ENCODE measurements around the gene STAMBP. TPM values are rescaled to one million over a fixed set of nuclear protein-coding genes. Genes with fewer than 3 reads are reported as not detected.
A peak's percentile ranks its signal among the peaks of the same experiment; 100 is the strongest.

The STAMBP gene
- polyA plus RNA-seq, 3 donors from 2014 or later: 46.8 to 56.4 (median 48.6) TPM

DNA sequence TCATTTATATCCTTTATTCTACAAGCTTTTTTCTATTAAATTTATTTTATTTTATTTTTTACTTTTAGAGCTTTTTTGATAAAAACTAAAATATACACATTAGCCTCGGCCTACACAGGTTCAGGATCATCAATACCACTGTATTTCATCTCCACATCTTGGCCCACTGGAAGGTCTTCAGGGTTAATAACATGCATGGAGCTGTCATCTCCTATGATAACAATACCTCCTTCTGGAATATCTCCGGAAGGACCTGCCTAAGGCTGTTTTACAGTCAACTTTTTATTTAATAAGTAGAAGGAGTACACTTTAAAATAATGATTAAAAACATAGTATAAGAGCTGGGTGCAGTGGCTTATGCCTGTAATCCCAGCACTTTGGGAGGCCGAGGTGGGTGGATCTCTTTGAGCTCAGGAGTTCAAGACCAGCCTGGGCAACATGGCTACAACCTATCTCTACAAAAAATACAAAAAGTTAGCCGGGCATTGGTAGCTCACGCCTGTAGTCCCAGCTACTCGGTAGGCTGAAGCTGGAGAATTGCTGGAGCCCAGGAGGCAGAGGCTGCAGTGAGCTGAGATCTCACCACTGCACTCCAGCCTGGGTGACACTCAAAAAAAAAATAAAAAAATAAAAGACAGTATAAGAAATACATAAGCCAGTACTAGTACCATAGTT is 82.2 kb downstream of the STAMBP start:
- DNase-seq: no peak

DNA sequence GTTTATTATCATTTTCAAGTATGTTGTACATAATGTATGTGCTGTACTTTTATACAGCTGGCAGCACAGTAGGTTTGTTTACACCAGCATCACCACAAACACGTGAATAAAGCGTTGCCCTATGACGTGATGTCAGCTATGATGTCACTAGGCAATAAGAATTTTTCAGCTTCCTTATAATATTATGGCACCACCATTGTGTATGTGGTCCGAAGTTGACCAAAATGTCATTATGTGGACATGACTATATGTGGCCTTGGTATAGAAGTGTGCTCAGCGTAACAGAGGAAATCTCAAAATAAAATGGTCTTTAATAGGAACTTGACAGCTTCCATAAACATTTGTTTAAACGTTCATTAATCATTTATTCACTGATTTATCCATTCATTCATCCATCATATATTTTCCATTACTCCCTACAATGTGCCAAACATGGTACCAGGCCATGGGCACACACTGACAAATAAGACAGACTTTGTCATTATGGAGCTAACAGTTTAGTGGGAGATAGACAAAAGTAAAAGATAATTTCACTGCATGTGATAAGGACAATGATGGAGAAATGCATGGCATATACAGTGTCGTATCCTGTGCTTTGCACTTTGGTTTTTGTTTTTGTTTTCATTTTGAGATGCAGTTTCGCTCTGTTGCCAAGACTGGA is 82.9 kb downstream of the STAMBP start:
- Mint-ChIP-seq H3K9me3 (no peaks in the 10 kb centered on the region), H3K4me3 (no peak overlapping the region)

More for the DNA sequence above, 82.2 kb downstream of the STAMBP start:
- H3K4me1 Mint-ChIP-seq: no peaks in the 10 kb centered on the region
- H3K36me3 Mint-ChIP-seq: no peaks in the 10 kb centered on the region
- H3K27me3 Mint-ChIP-seq (ENCODE audit: low read depth in 3 of 3): peaks cover 0 to 5% (median 0%) of the 10 kb centered on the region in 3 donors
- H3K27ac Mint-ChIP-seq: no peak overlapping the region
- no peak overlapping the region for H3K4me3 Mint-ChIP-seq
- H3K9me3 Mint-ChIP-seq: no peaks in the 10 kb centered on the region

DNA sequence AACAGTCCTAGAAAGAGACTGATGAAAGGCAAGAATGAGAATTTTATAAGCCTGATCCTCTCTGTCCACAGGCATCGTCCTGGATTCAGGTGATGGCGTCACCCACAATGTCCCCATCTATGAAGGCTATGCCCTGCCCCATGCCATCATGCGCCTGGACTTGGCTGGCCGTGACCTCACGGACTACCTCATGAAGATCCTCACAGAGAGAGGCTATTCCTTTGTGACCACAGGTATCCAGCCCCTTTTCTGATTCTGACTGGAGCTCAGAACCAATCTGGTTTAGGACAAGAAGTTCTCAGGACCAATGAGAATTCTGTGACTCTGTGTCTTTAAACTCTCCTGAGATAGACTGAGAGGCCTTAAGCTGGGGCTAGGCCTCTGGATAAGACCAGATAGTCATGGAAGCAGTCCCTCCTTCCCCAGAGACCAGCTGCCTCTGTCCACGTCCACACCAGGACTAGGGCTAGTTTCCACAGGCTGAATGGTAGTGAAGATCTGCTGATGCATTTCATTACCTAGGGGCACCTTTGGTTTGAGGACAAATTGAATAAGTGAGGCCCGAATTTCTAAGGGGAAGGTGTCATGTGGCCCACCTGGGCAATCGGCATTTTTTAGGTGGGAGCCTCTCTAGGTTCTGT is 84.8 kb downstream of the STAMBP start:
- H3K4me3 Mint-ChIP-seq: no peak overlapping the region
- no peaks in the 10 kb centered on the region for H3K9me3 Mint-ChIP-seq
- H3K27ac Mint-ChIP-seq: no peak overlapping the region
- H3K36me3 Mint-ChIP-seq: no peaks in the 10 kb centered on the region
- H3K27me3 Mint-ChIP-seq (ENCODE audit: low read depth in 3 of 3): no peaks in the 10 kb centered on the region
- no peak for DNase-seq
- no peaks in the 10 kb centered on the region for H3K4me1 Mint-ChIP-seq

More for the DNA sequence above, 82.9 kb downstream of the STAMBP start:
- DNase-seq: no peak
- peaks cover 0 to 5% (median 0%) of the 10 kb centered on the region in 3 donors for H3K27me3 Mint-ChIP-seq (ENCODE audit: low read depth in 3 of 3)
- H3K27ac Mint-ChIP-seq: no peak overlapping the region
- no peaks in the 10 kb centered on the region for H3K36me3 Mint-ChIP-seq
- no peaks in the 10 kb centered on the region for H3K4me1 Mint-ChIP-seq

DNA sequence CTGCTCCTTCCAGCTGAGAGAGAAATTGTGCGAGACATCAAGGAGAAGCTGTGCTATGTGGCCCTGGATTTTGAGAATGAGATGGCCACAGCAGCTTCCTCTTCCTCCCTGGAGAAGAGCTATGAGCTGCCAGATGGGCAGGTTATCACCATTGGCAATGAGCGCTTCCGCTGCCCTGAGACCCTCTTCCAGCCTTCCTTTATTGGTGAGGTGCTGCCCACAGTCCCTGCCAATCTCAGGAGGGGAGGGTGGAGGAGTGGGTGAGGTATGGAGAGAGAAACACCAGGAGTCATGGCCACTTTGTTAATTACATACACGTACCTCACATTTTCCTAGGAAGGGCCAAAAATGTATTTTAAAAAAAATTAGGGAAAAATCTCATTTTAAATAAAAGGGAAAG is 85.9 kb downstream of the STAMBP start:
- Mint-ChIP-seq H3K9me3 (no peaks in the 10 kb centered on the region), H3K27me3 (ENCODE audit: low read depth in 3 of 3) (no peaks in the 10 kb centered on the region), H3K36me3 (no peaks in the 10 kb centered on the region), H3K27ac (no peak overlapping the region), H3K4me1 (no peaks in the 10 kb centered on the region), H3K4me3 (no peak overlapping the region)
- no peak for DNase-seq

DNA sequence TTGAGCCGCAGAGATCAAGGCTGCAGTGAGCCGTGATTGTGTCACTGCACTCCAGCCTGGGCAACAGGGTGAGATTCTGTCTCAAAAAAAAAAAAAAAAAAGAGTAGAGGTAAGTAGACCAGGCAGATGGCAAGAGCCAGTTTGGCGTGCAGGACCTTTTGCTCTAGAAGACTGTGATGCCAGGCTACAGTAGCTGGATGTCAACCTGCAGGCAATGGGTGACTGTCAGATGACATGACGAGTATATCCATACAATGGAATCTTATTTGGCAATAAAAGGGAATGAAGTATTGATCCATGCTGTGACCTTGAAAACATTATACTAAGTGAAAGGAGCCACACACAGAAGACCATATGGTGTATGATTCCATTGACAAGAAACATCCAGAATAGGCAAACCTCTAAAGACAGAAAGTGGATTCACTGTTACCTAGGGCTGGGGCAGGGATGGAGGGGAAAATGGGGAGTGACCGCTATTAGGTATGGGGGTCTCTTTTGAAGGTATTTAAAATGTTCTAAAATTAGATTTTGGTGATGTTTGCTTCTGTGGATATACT is 86.8 kb downstream of the STAMBP start:
- Mint-ChIP-seq H3K9me3 (no peaks in the 10 kb centered on the region), H3K36me3 (no peaks in the 10 kb centered on the region), H3K4me3 (no peak overlapping the region), H3K4me1 (no peaks in the 10 kb centered on the region), H3K27ac (no peak overlapping the region), H3K27me3 (ENCODE audit: low read depth in 3 of 3) (no peaks in the 10 kb centered on the region)
- no peak for DNase-seq

DNA sequence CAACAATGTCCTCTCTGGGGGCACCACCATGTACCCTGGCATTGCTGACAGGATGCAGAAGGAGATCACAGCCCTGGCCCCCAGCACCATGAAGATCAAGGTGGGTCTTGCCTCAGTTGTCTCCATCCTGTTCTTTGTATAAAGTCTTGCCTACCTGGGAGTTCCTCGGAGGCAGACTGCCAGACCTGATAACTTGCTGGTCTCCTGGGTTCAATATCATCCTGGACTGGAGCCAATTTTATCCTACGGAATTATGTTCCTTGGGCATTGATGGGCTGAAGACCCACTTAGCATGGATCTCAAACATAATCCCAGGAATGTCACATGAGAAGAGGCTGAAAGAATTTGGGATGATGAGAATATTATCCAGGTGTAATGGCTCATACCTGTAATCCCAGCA is 87.9 kb downstream of the STAMBP start:
- Mint-ChIP-seq H3K4me3 (no peak overlapping the region), H3K36me3 (no peaks in the 10 kb centered on the region), H3K27ac (no peak overlapping the region), H3K27me3 (ENCODE audit: low read depth in 3 of 3) (peaks cover 0 to 2% (median 0%) of the 10 kb centered on the region in 3 donors), H3K4me1 (no peaks in the 10 kb centered on the region), H3K9me3 (no peaks in the 10 kb centered on the region)
- DNase-seq: no peak

DNA sequence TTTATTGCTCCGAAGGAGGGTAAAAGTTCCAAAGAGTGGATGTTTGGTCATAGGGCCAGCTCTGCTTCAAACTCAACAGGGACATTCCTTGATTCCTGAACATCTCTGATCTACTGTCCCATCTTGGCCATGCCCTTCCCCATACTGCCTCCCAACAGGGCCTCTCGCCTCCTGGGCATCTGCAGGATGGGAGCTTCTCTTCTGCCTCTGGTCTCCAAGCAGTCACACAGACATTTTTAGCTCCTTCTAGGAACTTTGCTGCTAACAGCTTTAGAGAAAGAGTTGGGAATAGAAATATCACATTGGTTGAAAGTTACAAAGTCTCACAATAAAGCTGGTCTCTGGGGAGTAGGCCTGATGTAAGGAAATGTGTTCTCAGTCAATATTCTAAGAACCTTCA is 88.5 kb downstream of the STAMBP start:
- DNase-seq: no peak
- Mint-ChIP-seq H3K9me3 (no peaks in the 10 kb centered on the region), H3K36me3 (no peaks in the 10 kb centered on the region), H3K4me3 (no peak overlapping the region), H3K27me3 (ENCODE audit: low read depth in 3 of 3) (peaks cover 0 to 2% (median 0%) of the 10 kb centered on the region in 3 donors), H3K27ac (no peak overlapping the region), H3K4me1 (no peaks in the 10 kb centered on the region)

DNA sequence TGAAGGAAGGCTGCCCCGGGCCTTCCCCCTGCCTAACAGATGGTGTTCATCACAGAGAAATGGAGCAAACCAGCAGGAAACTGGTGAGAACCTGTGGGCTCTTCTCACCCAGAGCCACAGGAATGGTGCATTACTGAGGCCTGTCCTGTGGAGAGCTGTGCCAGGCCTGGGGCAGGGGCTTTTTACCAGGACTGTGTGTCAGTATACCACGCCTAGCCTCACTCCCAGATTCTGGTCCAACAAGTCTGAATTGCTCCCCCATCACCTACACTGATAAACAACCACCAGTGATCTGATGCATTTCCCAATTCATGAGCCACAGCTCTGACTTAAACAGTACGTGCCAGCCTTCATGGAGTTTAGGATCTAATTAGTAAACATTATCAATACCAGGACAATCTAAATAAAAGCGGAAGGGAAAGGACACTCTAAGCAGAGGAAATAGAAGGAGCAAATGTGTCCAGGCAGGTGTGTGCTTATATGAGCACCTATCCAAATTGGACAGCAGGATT is 89.0 kb downstream of the STAMBP start:
- H3K27me3 Mint-ChIP-seq (ENCODE audit: low read depth in 3 of 3): peaks cover 0 to 2% (median 0%) of the 10 kb centered on the region in 3 donors
- H3K4me1 Mint-ChIP-seq: no peaks in the 10 kb centered on the region
- H3K9me3 Mint-ChIP-seq: no peaks in the 10 kb centered on the region
- H3K27ac Mint-ChIP-seq: no peak overlapping the region
- no peaks in the 10 kb centered on the region for H3K36me3 Mint-ChIP-seq
- no peak for DNase-seq
- no peak overlapping the region for H3K4me3 Mint-ChIP-seq

DNA sequence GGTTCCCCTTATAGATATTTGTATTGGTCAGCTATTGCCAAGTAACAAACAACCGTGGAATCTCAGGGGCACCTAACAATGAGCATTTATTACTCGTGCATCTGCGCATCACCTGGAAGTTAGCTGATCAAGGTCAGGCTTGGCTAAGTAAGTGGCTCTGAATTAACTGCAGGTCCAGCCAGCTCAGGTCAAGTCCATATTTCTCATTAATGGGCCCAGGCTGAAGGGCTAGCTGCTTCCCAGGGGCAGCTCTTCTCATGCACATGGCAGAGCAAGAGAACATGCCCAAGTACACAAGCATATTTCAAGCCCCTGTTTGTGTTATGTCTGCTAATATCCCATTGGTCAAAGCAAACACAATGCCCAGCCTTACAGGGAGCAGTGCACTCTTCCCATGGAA is 90.1 kb downstream of the STAMBP start:
- Mint-ChIP-seq H3K4me1 (no peaks in the 10 kb centered on the region), H3K27ac (no peak overlapping the region)

DNA sequence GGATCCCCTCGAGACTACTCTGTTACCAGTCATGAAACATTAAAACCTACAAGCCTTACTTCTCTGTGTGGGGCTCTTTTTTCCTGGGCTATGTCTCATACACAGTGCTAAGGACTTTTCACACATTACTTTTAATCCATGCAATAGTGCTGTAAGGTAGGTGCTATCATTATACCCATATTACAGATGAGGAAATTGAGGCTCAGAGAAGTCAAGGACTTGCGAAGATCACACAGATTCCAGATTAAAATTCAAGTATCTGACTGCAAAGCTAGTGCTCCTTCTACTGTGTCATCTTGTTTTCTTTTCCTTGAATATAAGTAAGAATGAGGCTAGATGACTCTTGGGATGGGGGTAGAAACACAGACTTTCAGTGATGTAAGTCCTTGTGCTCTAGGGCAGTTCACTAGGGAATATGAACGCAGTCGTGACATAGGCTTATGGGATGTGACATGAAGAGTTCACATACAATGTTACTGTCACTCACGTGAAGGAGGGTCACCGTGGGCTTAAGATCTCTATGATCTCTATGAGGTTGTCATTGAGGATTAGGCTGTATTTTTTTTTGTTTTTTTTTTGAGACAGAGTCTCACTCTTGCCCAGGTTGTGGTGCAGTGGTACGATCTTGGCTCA is 91.0 kb downstream of the STAMBP start:
- Mint-ChIP-seq H3K9me3 (no peaks in the 10 kb centered on the region), H3K4me3 (no peak overlapping the region)

More for the DNA sequence above, 90.1 kb downstream of the STAMBP start:
- Mint-ChIP-seq H3K9me3 (no peaks in the 10 kb centered on the region), H3K27me3 (ENCODE audit: low read depth in 3 of 3) (peaks cover 0 to 2% (median 2%) of the 10 kb centered on the region in 3 donors), H3K36me3 (no peaks in the 10 kb centered on the region), H3K4me3 (no peak overlapping the region)
- DNase-seq: no peak

DNA sequence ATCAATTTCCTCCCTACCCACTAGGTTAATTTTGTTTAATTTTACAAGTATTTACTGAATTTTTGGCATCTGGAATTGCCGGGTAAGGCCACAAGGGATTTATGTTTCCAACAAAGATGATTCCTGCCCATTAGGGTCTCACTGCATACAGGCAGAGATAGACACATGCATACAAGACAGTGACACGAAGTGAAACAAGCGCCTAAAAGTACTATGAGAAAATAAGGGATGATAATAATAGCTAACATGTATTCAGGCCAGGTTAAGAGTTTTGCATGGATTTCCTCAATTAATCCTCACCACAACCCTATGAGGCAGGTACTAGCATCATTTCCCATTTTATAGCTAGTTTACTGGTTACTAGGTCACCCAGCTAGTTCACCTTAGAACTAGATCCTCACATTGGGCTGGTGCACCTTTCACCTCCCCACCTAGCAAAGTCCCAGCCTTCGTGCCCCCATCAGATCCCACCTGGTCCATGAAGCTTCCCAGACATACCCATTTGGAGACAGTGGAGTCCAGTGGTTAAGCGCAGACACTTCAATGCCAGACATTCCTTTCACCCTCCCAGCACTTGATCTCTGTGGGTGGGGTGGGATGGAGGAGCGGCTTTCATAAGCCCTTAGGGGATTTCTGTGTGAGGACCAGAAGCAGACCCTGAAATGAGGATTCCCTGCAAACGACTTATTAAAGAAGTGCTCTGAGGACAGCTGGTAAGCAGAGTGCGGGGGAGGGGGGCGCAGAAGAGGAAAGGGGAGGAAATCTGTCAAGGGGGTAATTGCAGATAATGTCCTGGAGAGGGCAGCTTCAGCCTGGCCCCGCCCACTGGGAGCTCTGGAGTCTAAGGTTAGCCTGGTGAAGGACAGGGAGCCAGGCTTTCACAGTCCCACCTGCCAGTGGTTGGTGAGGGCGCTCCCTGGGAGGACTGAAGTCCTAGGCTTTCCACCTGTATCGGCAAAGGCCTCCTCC is 92.1 kb downstream of the STAMBP start:
- H3K36me3 Mint-ChIP-seq: no peaks in the 10 kb centered on the region
- DNase-seq: peak in 1 of 3 donors; percentile 20
- peak overlapping the region in 1 of 6 donors; percentile 49 for H3K27ac Mint-ChIP-seq
- no peak overlapping the region for H3K4me3 Mint-ChIP-seq
- peaks cover under 1 to 2% of the 10 kb centered on the region in 2 donors for H3K4me1 Mint-ChIP-seq
- H3K27me3 Mint-ChIP-seq (ENCODE audit: low read depth in 3 of 3): peaks cover 0 to 2% (median 2%) of the 10 kb centered on the region in 3 donors
- no peaks in the 10 kb centered on the region for H3K9me3 Mint-ChIP-seq

More for the DNA sequence above, 91.0 kb downstream of the STAMBP start:
- Mint-ChIP-seq H3K27me3 (ENCODE audit: low read depth in 3 of 3) (peaks cover 0 to 2% (median 2%) of the 10 kb centered on the region in 3 donors), H3K4me1 (no peaks in the 10 kb centered on the region), H3K36me3 (no peaks in the 10 kb centered on the region), H3K27ac (no peak overlapping the region)
- no peak for DNase-seq

DNA sequence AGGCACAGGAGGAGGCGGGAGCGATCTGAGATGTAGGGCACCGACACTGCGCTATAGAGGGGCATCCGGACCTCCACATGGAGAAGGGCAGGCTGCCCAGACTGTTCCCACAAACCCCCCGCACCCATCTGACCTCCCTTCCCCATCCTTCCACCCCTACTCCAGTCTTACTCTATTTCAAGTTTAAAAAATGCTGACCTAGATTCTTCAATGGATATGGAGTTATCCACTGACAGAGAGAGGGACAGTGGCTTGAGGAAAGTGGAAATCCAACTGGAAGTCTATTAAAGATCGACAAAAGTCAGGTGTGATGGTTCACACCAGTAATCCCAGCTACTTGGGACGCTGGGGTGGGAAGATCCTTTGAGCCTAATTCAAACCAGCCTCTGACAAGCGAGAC is 92.8 kb downstream of the STAMBP start:
- DNase-seq: no peak
- Mint-ChIP-seq H3K4me3 (no peak overlapping the region), H3K27ac (peak overlapping the region in 3 of 6 donors; percentile 27 to 65 (median 45)), H3K4me1 (peaks cover 7% of the 10 kb centered on the region in 2 donors), H3K9me3 (no peaks in the 10 kb centered on the region), H3K27me3 (ENCODE audit: low read depth in 3 of 3) (peaks cover 1 to 3% (median 3%) of the 10 kb centered on the region in 3 donors), H3K36me3 (peaks cover 0 to 2% (median 0%) of the 10 kb centered on the region in 3 donors)
